ENCODE data around the gene F2R.

GRCh38 chr5:76755779-76756637 lies 40.1 kb downstream of the F2R start:
- TF ChIP-seq CTCF (conservative IDR thresholded peaks at IDR 0.05) (no peak), EZH2 (IDR thresholded peaks at IDR 0.05; ENCODE audit: low read depth) (no peak)

All from PC-9 (cell line).